CD1c-positive myeloid dendritic cell (primary cell): ENCODE results near the gene MEGF9.

Source experiments
- DNase-seq: peaks from one replicate; pipeline ENCODE4 v3.0.0-alpha.2; 2016; ENCODE audit errors: extremely low spot score

MEGF9 gene

DNA sequence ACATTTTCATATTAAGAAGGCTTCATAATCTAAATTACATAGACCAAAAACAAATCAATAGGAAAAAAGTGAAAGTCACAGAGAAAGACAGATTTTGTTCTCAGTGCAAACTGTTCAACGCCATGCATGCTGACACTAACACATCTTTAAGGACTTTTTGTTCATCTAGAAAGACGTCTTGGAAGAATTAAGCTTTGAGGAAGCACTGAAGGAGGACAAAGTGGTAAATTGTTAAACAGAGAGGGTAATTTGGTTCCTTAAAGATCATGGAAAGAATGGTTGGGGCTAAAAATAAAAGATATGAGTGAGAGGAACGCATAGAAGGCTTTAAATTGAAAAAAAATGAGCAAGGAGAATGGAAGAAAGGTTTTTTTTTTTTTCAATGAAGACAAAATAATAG lies 9.1 kb downstream of the MEGF9 start:
- DNase-seq = no peak

DNA sequence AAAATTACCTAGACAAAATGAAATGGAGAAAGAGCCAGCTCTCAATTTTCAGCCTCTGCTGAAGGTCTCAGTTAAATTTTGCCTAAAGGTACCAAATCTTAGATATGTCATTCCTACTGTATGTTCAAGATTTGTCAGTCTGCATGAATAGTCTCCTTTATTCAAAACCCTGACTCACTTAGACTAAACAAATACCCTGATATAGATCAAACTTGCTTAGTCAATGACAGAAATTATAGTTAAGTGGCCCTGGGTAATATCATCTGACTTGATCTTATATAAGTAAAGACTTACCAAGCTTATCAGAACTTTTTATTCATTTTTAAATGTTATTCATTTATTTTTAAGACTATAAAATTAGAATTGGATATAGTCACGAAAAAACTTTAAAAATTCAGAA lies 12.2 kb downstream of the MEGF9 start:
- DNase-seq = no peak

DNA sequence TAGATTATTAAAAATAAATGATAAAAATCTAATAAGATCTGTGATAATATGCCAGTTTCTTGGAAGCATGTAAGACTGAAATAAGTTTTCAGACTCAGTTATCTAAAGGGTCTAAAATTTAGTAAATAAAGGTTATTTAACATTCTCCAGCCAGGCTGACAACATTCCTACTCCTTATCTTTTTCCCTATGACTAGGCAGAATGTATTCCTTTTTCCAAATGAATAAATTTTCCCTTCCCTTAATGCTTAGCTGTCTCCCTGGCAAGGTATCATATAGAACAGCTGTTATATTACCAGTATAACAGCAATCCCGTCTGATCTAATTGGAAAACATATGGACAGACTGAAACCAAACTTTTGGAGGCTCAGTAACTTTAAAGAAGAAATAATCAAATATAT lies 13.0 kb downstream of the MEGF9 start:
- DNase-seq = no peak

DNA sequence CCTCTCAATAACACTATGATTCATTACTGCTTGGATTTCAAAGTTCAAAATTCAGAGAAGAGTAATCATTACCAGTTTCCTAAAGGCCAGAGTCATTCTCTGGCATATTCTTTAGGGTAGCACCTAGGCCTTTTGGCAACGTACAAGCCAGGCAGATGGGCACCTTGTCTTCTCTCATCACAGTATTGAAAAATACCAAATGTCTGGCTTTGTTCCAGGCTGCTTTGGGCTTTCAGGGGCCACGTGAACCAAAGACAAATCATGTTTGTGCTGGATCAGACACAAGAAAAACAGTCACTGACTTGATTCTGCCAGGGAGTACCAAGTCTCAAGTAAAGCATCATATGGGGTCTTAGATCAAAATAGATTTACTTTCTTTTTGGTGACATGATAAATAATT lies 15.5 kb downstream of the MEGF9 start:
- DNase-seq = no peak

DNA sequence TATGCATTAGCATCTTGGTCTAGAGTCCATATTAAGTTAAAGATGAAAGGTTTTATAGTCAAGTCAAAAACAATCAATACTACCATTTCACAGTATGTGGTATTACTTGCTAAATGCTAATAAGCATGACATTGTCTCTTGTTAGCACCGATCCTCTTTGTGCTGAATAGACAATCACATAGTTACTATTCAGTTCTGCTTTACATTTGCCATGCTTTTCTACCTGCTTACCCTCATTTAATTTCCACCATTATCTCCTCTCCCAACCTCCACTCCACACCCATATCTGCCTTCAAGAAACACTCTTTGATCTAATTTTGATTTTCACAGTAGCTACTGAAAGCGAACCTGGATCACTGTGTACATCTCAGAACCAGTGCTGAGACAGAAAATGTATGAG lies 16.8 kb downstream of the MEGF9 start:
- no peak for DNase-seq

DNA sequence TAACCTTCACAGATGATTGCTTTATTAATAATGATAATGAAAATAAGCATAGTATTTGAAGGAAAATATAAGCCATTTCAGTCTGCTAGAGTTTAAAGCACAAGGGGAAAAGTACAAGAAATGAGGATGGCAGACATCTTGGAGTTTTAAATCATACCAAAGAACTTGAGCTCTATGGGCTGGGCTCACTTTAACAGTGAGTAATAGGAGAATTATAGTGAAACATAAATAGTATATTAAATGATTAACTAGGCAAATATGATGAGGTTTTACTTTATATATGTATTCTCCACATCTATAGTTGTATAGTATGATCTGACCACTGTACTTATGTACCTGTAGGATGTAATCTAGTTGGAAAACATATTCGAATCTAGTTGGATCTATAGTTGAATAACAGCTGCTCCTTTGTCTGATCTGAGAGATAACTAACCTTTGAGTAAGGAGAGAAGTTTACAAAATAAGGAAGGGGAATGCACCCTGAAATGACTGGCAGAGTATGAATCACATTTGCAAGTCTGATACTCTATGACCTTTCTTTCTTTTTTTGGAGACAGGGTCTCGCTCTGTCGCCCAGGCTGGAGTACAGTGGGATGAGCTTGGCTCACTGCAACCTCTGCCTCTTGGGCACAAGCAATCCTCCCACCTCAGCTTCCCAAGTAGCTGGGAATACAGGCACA lies 17.6 kb downstream of the MEGF9 start:
- DNase-seq = no peak

DNA sequence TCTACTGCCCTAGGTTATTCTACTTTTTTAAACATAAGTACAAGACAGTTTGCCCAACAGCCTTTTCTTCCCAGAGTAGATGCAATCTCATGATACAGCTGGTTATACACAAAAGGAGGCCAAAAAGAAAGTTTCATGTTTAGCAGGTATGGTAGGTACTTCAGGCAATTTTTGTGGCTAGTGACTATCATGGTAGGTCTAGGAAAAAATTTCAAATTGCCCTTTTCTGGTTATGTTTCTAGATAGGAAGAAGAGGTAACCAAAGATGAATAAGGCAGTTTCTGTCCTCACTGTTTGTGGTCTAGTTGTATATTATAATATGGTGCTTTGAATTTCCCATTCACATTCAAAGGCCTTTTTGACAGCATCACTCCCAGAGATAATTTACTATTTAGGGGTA lies 19.7 kb downstream of the MEGF9 start:
- no peak for DNase-seq

DNA sequence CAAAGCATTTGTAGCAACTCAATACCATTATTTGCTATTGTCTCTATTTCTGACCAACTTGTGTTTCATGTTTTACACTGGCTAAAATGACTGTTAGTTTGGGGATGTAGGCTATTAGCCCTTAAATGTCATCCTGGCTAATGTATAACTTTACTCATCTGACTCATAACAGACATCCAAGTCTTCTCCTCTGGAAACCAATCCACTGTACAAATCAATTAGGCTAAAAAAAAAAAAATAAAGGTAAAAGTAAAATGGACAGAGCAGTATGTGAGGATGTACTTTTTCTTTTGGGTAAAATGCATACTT lies 20.6 kb downstream of the MEGF9 start:
- DNase-seq = no peak

DNA sequence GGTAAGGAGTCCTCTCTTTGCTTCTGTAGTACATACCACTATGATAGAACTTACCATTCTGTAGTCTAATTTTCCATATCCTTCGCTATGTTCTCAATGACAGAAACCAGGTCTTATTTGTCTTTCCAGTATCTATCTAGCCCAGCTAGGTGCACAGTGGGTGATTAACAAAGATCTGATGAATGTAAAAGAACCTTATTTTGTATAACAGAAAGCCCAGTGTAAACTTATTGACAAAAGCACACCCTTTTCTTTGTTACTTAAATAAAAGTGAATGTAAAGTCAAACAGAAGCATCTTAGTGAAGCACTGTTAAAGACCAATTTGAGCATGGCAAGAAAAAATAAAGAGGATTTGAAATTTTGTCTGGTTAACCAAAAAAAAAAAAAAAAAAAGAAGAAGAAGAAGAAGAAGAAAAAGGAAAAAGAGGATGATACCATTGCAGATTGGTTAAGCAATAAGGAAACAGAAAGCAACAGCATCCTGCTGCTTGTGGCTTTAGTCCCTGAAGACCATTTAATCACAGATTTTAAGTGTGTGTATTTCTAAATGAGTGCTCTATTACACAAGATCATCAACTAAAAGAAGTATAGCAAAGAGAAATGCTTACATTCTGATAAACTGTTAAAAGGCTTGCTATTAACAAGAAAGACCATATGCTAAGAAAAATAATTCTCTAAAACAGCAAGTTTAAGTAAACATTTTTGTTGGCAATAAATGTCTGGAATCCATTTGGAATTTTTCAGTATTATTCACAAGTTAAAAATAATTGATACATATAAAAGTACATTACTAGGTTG lies 21.2 kb downstream of the MEGF9 start:
- DNase-seq = peak; percentile 19

DNA sequence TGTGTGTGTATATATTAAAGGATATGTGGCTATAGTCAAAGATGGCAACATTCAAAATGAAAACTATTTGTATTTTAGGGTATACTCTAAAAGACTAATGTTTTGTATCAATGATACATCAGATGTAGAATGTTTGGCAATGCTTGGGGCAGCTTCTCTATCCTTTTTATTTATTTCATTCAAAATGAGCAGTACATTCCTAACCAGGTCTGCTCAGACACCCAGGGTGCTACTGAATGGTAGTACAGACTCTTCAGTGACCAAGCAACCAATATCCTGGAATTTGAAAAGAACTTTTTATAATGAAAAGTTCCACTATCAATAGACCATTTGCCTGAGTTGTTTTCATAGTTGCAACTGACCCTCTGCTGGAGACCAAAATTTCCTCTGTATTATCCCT lies 23.9 kb downstream of the MEGF9 start:
- no peak for DNase-seq

DNA sequence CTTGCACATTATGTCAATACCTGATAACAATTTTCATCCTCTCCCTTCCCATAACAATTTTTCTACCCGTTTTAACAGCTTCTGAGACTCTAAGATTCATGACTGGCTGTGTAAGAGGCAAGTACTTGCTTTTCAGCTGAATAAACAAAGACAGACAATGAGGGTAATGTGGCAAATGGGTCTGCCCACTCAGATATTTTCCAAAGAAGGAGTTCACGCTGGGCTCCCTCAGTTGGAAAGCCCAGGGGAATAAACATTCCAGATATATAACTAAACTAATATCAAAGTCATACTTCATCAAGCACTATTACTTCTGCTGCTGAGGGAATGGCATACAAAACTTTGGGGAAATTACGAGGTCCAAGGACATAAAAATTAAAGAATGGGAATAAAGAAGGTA lies 24.4 kb downstream of the MEGF9 start:
- no peak for DNase-seq

DNA sequence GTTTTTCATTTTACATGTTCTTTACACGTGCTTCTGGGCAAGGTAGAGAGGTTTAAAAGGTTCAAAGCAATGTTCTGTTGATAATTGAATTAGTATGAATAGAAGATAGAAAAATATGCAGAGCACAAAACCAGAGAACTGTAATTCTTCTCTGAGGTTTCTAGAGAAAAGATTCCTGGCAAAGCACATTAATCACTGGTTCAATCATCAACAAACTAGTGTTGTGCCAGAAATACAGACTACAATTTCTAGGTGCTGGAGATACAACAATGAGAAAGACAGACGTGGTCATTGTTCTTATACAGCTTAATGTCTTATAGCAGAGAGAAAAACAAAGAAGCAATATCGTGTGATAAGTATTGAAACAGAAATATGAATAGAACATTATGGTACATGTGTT lies 25.5 kb downstream of the MEGF9 start:
- no peak for DNase-seq

DNA sequence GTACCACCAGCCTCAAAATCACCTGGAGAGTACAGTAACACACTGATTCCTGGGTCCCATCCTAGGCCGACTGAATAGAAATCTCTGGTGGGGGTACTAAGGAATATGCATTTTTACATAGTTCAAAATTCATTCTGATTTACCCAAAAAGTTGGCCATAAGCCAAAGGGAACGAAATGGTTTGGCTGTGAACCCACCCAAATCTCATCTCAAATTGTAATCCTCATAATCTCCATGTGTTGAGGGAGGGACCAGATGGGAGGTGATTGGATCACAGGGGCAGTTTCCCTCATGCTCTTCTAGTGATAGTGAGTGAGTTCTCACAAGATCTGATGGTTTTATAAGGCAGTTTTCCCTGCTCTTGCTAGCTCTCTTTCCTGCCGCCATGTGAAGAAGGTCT lies 31.1 kb downstream of the MEGF9 start:
- DNase-seq = no peak

DNA sequence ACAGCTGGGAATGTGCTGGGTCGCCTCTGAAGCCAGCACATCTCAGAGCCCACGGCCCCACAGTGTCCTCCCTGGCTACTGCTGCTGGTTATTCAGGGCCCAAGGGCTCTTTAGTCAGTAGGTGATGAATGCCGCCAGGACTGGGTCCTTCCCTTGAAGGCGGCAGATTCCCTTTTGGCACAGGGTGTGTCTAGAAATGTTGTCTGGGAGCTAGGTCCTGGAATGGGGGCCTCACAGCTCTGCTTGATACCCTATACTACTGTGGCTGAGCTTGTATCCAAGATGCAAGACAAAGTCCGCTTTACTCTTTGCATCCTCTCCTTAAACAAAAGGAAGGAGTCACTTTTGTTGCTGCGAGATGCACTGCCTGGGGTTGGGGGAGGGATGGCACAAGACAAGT lies 33.1 kb downstream of the MEGF9 start:
- DNase-seq = no peak

DNA sequence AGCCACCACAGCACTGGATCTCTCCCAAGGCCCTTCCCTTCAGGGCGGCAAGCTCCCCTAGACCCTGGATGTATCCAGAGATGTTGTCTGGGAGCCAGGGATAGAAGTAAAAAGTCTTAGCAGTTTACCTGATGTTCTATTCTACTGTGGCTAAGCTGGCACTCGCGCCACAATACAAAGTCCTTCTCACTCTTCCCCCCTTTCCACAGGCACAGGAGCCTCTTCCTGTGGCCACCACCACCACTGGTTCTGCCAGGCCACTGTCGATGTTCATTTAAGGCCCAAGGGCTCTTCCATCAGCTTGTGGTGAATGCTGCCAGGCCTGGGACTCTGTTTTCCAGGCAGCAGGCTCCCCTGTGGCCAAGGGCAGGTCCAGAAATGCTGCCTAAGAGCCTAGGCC lies 33.7 kb downstream of the MEGF9 start:
- no peak for DNase-seq

DNA sequence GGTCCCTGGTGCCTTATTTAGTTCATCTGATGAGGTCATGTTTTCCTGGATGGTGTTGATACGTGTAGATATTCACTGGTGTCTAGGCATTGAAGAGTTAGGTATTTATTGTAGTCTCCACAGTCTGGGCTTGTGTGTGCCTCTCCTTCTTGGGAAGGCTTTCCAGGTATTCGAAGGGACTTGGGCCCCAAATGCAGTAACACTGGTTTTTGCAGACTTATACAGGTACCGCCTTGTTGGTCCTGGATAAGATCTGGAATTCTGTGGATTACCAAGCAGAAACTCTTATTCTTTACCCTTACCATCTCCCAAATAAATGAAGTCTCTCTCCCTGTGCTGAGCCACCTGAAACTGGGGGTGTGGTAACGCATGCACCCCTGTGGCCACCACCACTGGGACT lies 34.1 kb downstream of the MEGF9 start:
- DNase-seq = no peak

DNA sequence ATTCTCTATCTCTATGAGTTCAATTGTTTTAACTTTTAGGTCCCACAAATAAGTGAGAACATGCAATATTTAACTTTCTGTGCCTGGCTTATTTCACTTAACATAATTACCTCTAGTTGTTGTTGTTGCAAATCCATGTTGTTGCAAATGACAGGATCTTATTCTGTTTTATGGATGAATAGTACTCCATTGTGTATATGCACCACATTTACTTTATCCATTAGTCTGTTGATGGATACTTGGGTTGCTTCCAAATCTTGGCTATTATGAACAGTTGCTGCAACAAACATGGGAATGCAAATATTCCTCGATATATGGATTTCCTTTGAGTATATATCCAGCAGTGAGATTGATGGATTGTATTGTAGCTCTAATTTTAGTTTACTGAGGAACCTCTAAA lies 36.3 kb downstream of the MEGF9 start:
- DNase-seq = no peak

DNA sequence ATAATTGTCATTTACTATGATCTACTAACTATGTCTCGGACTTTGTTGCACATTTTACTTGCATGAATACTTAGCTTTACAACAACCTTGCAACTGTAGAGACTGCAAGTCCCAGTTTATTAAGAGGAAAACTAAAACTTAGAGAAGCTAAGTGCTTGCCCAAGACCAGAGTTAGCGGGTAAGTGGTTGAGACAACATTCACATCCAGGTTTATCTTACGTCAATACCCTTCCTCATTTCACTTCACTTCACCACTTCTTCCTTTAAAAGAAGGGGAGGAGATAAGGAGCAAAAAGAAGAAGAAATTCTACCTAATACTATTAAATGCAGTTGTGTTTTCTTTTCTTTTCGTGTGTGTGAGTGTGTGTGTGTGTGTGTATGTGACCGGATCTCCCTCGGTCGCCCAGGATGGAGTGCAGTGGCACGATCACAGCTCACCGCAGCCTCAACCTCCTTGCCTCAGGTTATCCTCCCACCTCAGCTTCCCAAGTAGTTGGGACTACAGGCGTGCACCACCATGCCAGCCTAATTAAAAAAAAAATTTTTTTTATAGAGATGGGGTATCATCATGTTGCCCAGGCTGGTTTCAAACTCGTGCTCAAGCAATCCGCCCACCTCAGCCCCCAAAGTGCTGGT lies 37.4 kb downstream of the MEGF9 start:
- peak; percentile 53 for DNase-seq

DNA sequence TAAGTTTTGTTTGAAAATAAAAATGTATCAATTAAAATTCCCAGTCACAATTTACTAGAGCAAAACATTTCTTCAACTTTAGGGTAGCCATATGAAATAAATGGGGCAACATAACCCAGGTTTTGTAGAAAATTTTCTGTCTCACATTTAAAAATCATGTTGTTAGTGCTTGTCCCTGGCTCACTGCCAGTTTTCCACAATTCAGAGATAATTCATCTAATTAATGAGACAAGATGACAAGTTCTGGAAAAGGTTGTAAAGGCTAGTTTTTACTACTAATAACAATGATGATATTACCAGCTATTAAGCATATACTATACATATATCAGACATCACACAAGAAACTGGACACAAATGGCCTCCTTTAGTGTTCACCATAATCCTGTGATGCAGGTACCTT lies 45.9 kb downstream of the MEGF9 start:
- no peak for DNase-seq

DNA sequence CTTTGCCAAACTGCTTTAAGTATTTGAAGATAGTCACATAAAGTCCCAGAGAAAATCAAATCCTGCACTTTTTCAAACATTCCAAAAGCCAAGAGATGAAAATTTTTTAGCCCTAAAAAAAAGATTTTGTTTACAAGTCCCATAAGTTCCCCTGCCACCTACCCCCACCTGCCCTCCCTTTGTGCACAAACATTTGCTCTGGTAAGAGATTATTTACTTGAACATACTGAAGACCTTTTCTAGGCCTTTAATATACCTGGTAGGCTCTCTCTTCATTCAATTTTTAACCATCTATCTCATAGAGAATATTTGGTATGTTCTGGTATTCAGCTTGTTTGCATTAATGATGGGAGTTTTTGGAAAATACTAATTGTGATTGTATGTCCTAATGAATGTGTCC lies 50.3 kb downstream of the MEGF9 start:
- DNase-seq = no peak

DNA sequence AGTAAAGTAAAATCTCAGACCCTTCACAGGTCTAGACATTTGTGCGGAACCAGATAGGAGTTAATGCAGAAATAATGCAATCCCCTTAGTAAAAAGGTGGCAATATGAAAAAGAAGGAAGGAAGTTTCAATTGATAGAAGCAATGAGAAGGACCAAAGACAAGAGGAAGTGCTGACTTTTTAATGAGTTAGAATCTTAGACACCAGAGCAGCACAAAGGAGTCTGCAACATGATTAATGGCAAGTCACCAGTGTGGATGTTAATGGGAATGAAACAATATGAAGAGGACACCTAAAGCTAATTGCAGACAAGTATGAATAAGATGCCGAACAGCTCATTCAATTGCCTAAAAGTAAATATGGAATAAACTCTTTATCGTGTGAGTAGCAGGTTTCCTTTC lies 50.9 kb downstream of the MEGF9 start:
- peak; percentile 16 for DNase-seq

DNA sequence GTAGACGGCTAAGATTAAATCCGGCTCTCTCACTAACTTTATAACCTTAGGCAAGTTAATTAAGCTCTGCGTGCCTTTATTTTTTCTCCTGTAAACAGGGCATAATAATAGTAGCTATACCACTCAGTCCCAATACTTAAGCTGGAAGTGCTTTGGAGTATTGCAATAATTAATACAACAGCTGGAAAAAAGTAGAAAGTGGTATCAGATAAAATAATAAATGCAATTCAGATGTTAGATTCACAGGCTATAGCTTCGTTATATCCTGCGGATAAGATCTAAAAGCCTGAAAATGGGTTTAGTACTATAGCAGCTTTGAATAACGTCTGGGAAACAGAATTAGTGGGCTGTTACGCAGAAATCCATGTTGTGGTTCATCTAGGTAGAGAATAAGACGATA lies 51.8 kb downstream of the MEGF9 start:
- DNase-seq = no peak

DNA sequence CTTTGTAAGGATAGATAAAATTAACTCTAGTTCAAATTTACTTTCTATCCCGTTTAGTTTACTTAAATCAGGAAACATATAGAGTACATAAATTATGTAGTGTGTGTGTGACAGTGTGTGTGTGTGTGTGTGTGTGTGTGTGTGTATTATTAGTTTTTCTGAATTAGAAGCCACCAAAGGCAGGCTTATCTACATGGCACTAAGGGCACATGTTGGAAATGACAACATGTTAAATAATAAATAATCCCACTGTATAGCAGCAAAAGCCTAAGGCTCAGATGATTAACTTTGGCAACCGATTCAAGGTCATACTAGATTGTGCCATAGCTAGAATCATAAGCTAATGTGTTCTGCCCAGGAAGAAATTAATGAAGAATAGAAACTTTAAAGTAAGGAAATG lies 54.6 kb downstream of the MEGF9 start:
- no peak for DNase-seq
